ENCODE data around the gene EIF3F. TPM values are rescaled to one million over a fixed set of nuclear protein-coding genes. Genes with fewer than 3 reads are reported as not detected.

EIF3F gene
- total and polyA plus RNA-seq, 2 experiments from 2014 or later = 193 to 359 TPM

GRCh38 chr11:8045839-8046238 is 58.7 kb downstream of the EIF3F start:
- H3K27me3 ChIP-seq (replicated peaks; ENCODE audit: insufficient read depth) = no peaks in the 10 kb centered on the region
- no peak overlapping the region for H3K4me2 ChIP-seq (ENCODE audit: unreplicated experiment)
- no peaks in the 10 kb centered on the region for H3K79me2 ChIP-seq (ENCODE audit: insufficient read depth)
- H3K9me2 ChIP-seq (ENCODE audit: insufficient read depth) = no peaks in the 10 kb centered on the region
- H3F3A ChIP-seq (ENCODE audit: insufficient read depth) = no peaks in the 10 kb centered on the region; the same call in 1 of the 2 replicates
- no peak for DNase-seq
- H3K9ac ChIP-seq = no peak overlapping the region
- no peaks in the 10 kb centered on the region for H3K4me1 ChIP-seq (ENCODE audit: insufficient read depth)
- no peak overlapping the region for H3K27ac ChIP-seq
- H3K36me3 ChIP-seq (ENCODE audit: low read depth) = no peaks in the 10 kb centered on the region
- no peak overlapping the region for H3K4me3 ChIP-seq
- no peaks in the 10 kb centered on the region for H3K9me3 ChIP-seq (ENCODE audit: low read depth)
- TF ChIP-seq EZH2phosphoT487 (IDR thresholded peaks at IDR 0.05; ENCODE audit: insufficient read depth, low read depth) (no peak), EZH2 (IDR thresholded peaks at IDR 0.05; ENCODE audit: insufficient read depth, poor library complexity, severe bottlenecking) (no peak)
- no peak overlapping the region for H2AFZ ChIP-seq
- no peaks in the 10 kb centered on the region for H4K20me1 ChIP-seq (ENCODE audit: insufficient read depth)
- in situ Hi-C loops (cut with MboI) = no loop called here
- 75 to 77% methylated on average over 4 of the region's 4 CpGs for WGBS, 2 experiments (ENCODE audit: low coverage in 1 of 2, low lambda C conversion rate in 2 of 2, missing lambda C conversion rate in 2 of 2)

GRCh38 chr11:8047382-8047781 is 60.2 kb downstream of the EIF3F start:
- Histone ChIP-seq H3K9ac (no peak overlapping the region), H3K9me3 (ENCODE audit: low read depth) (no peaks in the 10 kb centered on the region), H3K4me1 (ENCODE audit: insufficient read depth) (no peaks in the 10 kb centered on the region), H3K36me3 (ENCODE audit: low read depth) (no peaks in the 10 kb centered on the region), H3K4me2 (ENCODE audit: unreplicated experiment) (no peak overlapping the region), H3K27me3 (replicated peaks; ENCODE audit: insufficient read depth) (no peaks in the 10 kb centered on the region), H3K27ac (no peak overlapping the region), H3K9me2 (ENCODE audit: insufficient read depth) (no peaks in the 10 kb centered on the region), H3F3A (ENCODE audit: insufficient read depth) (no peaks in the 10 kb centered on the region; the same call in 1 of the 2 replicates), H4K20me1 (ENCODE audit: insufficient read depth) (no peaks in the 10 kb centered on the region), H3K4me3 (no peak overlapping the region), H3K79me2 (ENCODE audit: insufficient read depth) (no peaks in the 10 kb centered on the region), H2AFZ (no peak overlapping the region)
- 59 to 78% methylated on average over 3 of the region's 3 CpGs for WGBS, 2 experiments (ENCODE audit: low coverage in 1 of 2, low lambda C conversion rate in 2 of 2, missing lambda C conversion rate in 2 of 2)
- in situ Hi-C loops (cut with MboI) = no loop called here
- DNase-seq = no peak
- TF ChIP-seq EZH2phosphoT487 (IDR thresholded peaks at IDR 0.05; ENCODE audit: insufficient read depth, low read depth) (no peak), EZH2 (IDR thresholded peaks at IDR 0.05; ENCODE audit: insufficient read depth, poor library complexity, severe bottlenecking) (no peak)

- WGBS, 2 experiments (ENCODE audit: low coverage in 1 of 2, low lambda C conversion rate in 2 of 2, missing lambda C conversion rate in 2 of 2) = 72 to 74% methylated on average over 3 of the region's 3 CpGs
- Histone ChIP-seq H3K4me2 (ENCODE audit: unreplicated experiment) (no peak overlapping the region), H4K20me1 (ENCODE audit: insufficient read depth) (no peaks in the 10 kb centered on the region), H2AFZ (no peak overlapping the region), H3K27ac (no peak overlapping the region), H3F3A (ENCODE audit: insufficient read depth) (no peaks in the 10 kb centered on the region; the same call in 1 of the 2 replicates), H3K36me3 (ENCODE audit: low read depth) (no peaks in the 10 kb centered on the region), H3K9ac (no peak overlapping the region), H3K79me2 (ENCODE audit: insufficient read depth) (no peaks in the 10 kb centered on the region), H3K9me2 (ENCODE audit: insufficient read depth) (no peaks in the 10 kb centered on the region), H3K4me3 (no peak overlapping the region), H3K4me1 (ENCODE audit: insufficient read depth) (no peaks in the 10 kb centered on the region), H3K9me3 (ENCODE audit: low read depth) (no peaks in the 10 kb centered on the region), H3K27me3 (replicated peaks; ENCODE audit: insufficient read depth) (no peaks in the 10 kb centered on the region)
- in situ Hi-C loops (cut with MboI) = no loop called here
- no peak for DNase-seq
- TF ChIP-seq EZH2phosphoT487 (IDR thresholded peaks at IDR 0.05; ENCODE audit: insufficient read depth, low read depth) (no peak), EZH2 (IDR thresholded peaks at IDR 0.05; ENCODE audit: insufficient read depth, poor library complexity, severe bottlenecking) (no peak)
Observed at GRCh38 chr11:8049084-8049483, 61.9 kb downstream of the EIF3F start.

Small RNA genes within 50 kb of the gene (small RNA-seq; reads per million reads assigned to genes)
- gene COX6CP5 (ENCODE audit: low read depth, low replicate concordance) = not detected

Other genes starting within 250 kb of the EIF3F start
- not detected in 2 replicates for gene OR5P2, start 190.4 kb upstream of the EIF3F start, total RNA-seq (2014; rRNA removed; shearing (Covaris generic))
- gene OR5P2, start 190.4 kb upstream of the EIF3F start, polyA plus RNA-seq (2016; fragmentation: Nextera tagmentation; extraction: Ambion mirVana) = not detected in 2 replicates
- 0.13 TPM in 1 of 2 replicates, not detected in the other for gene OR5P3, start 156.5 kb upstream of the EIF3F start, total RNA-seq (2014; rRNA removed; shearing (Covaris generic))
- gene OR5P3, start 156.5 kb upstream of the EIF3F start, polyA plus RNA-seq (2016; fragmentation: Nextera tagmentation; extraction: Ambion mirVana) = not detected in 2 replicates
- under 0.01 and 0.11 TPM in 2 replicates for gene OR10A6, start 56.1 kb upstream of the EIF3F start, total RNA-seq (2014; rRNA removed; shearing (Covaris generic))
- 0.06 and 0.39 TPM in 2 replicates for gene OR10A6, start 56.1 kb upstream of the EIF3F start, polyA plus RNA-seq (2016; fragmentation: Nextera tagmentation; extraction: Ambion mirVana)
- under 0.01 and 0.65 TPM in 2 replicates for gene OR10A3, start 45.6 kb upstream of the EIF3F start, total RNA-seq (2014; rRNA removed; shearing (Covaris generic))
- gene OR10A3, start 45.6 kb upstream of the EIF3F start, polyA plus RNA-seq (2016; fragmentation: Nextera tagmentation; extraction: Ambion mirVana) = 0.06 and 0.28 TPM in 2 replicates
- gene NLRP10, start 21.9 kb upstream of the EIF3F start, total RNA-seq (2014; rRNA removed; shearing (Covaris generic)) = 19.7 and 36.9 TPM in 2 replicates
- 13.5 and 17.8 TPM in 2 replicates for gene NLRP10, start 21.9 kb upstream of the EIF3F start, polyA plus RNA-seq (2016; fragmentation: Nextera tagmentation; extraction: Ambion mirVana)
- 12.3 and 12.9 TPM in 2 replicates for gene TUB, start 93.9 kb downstream of the EIF3F start, total RNA-seq (2014; rRNA removed; shearing (Covaris generic))
- gene TUB, start 93.9 kb downstream of the EIF3F start, polyA plus RNA-seq (2016; fragmentation: Nextera tagmentation; extraction: Ambion mirVana) = 3.3 and 3.8 TPM in 2 replicates
- not detected in 2 replicates for gene RIC3, start 181.7 kb downstream of the EIF3F start, total RNA-seq (2014; rRNA removed; shearing (Covaris generic))
- gene RIC3, start 181.7 kb downstream of the EIF3F start, polyA plus RNA-seq (2016; fragmentation: Nextera tagmentation; extraction: Ambion mirVana) = 0.06 and 0.11 TPM in 2 replicates

Data from GM23248 (cell line).